Esophagus muscularis mucosa (tissue), 4 donors: ENCODE results near the gene SMAGP. TPM values are rescaled to one million over a fixed set of nuclear protein-coding genes. Genes with fewer than 3 reads are reported as not detected.
A peak's percentile ranks its signal among the peaks of the same experiment; 100 is the strongest.
"Not testable (repeated sequence)": the region's sequence is repeated elsewhere in the genome, so short reads cannot be mapped to it uniquely, and the experiment has no call there.

ENCODE experiments used
- DNase-seq: peaks from one replicate; pipeline ENCODE4 v3.0.0-alpha.2; 2017; ENCODE audit errors: extremely low spot score
- H3K27ac ChIP-seq, 4 donors: fragments of 200-600 bp; sonication (generic); replicated peaks in 1 of 4; 1 replicate in 3 of 4; 2 replicates in 1 of 4; pipeline ENCODE4 v1.5.1; 2016 to 2019; ENCODE audit warnings: mild to moderate bottlenecking in 1 of 4
- H3K27me3 ChIP-seq, 4 donors: fragments of 200-600 bp; sonication (generic); one replicate each; pipeline versions ENCODE4 v1.5.1 to v1.6.0; 2016 to 2019
- H3K36me3 ChIP-seq, 4 donors: fragments of 200-600 bp; sonication (generic); one replicate each; pipeline ENCODE4 v1.5.1; 2016 to 2019
- H3K4me1 ChIP-seq, 4 donors: fragments of 200-600 bp; sonication (generic); one replicate each; pipeline ENCODE4 v1.5.1; 2016 to 2019
- H3K4me3 ChIP-seq, 4 donors: fragments of 200-600 bp; sonication (generic); 1 replicate in 2 of 4; 2 replicates in 2 of 4; pipeline ENCODE4 v1.5.1; 2016 to 2019; ENCODE audit warnings: mild to moderate bottlenecking in 4 of 4, moderate library complexity in 1 of 4
- H3K9me3 ChIP-seq, 4 donors: fragments of 200-600 bp; sonication (generic); 1 replicate in 3 of 4; 2 replicates in 1 of 4; pipeline ENCODE4 v1.5.1; 2016 to 2019
- EP300 ChIP-seq: sonication (generic); formaldehyde crosslinking; IDR thresholded peaks from one replicate; pipeline ENCODE4 v1.6.1; 2017; ENCODE audit warnings: antibody characterized with exemption
- POLR2A ChIP-seq: fragments of 450-650 bp; IDR thresholded peaks from one replicate; pipeline ENCODE4 v1.6.1; 2017; ENCODE audit warnings: antibody characterized with exemption, moderate library complexity, mild to moderate bottlenecking, low read depth
- POLR2AphosphoS5 ChIP-seq, 2 donors: sonication (generic); formaldehyde crosslinking; IDR thresholded peaks; one replicate each; pipeline ENCODE4 v1.6.1; 2017; ENCODE audit warnings: antibody characterized with exemption in 2 of 2
- WGBS: methylation state at CpG from one replicate; pipeline ENCODE4 v1.1.5; 2018; 5-methylcytosine and 5-hydroxymethylcytosine counted together
- intact Hi-C: fragments of 100-400 bp; cut with DNase I; formaldehyde crosslinking; loops from one replicate; pipeline ENCODE4 v1.15.1; 2023
- total RNA-seq, 4 donors: library from RNA; depleted of rRNA; stranded (reverse); fragments of >200 nt; gene quantifications; one replicate each; pipeline versions ENCODE4 v1.1.0 to v1.2.1, GENCODE V29; 2016
- TF ChIP-seq, protein P1 (sequence below), 3 experiments: fragments of 200-600 bp in 2 of 3; fragments of 450-650 bp in 1 of 3; sonication (generic) in 2 of 3; IDR thresholded peaks; one replicate each; pipeline ENCODE4 v1.5.1; 2017 to 2019; ENCODE audit warnings: antibody characterized with exemption in 3 of 3, mild to moderate bottlenecking in 2 of 3, moderate library complexity in 1 of 3

SMAGP gene
- total RNA-seq, 4 donors from 2014 or later, result 1.2 to 5.2 (median 4.0) TPM

DNA sequence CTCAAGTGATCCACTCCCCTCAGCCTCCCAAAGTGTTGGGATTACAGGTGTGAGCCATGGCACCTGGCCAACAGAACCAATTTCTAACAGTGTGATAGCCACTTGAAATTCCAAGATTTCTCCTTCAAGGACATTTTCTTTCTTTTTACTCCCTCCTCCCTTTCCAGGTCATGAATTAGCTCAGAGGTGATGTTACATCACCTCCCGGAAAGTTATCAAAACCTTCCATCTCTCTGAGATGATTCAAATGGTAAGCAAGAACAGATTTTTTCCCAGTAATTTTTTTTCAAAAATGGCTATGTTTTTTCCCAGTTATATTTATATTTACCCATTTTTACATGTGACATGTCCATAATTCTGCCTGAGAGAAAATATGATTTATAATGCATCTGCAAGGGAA, 15.6 kb upstream of the SMAGP start:
- 98% methylated on average over 1 of the region's 1 CpG for WGBS
- Histone ChIP-seq H3K36me3 (no peaks in the 10 kb centered on the region), H3K9me3 (no peaks in the 10 kb centered on the region), H3K4me1 (no peaks in the 10 kb centered on the region), H3K27me3 (peaks cover 0 to 8% (median 0%) of the 10 kb centered on the region in 4 donors), H3K4me3 (no peak overlapping the region), H3K27ac (no peak overlapping the region)
- intact Hi-C loops, result no loop called here
- no peak for TF ChIP-seq POLR2AphosphoS5 (IDR thresholded peaks at IDR 0.05)
- TF ChIP-seq POLR2A, result no peak
- TF ChIP-seq EP300, result no peak
- TF ChIP-seq, protein P1, sequence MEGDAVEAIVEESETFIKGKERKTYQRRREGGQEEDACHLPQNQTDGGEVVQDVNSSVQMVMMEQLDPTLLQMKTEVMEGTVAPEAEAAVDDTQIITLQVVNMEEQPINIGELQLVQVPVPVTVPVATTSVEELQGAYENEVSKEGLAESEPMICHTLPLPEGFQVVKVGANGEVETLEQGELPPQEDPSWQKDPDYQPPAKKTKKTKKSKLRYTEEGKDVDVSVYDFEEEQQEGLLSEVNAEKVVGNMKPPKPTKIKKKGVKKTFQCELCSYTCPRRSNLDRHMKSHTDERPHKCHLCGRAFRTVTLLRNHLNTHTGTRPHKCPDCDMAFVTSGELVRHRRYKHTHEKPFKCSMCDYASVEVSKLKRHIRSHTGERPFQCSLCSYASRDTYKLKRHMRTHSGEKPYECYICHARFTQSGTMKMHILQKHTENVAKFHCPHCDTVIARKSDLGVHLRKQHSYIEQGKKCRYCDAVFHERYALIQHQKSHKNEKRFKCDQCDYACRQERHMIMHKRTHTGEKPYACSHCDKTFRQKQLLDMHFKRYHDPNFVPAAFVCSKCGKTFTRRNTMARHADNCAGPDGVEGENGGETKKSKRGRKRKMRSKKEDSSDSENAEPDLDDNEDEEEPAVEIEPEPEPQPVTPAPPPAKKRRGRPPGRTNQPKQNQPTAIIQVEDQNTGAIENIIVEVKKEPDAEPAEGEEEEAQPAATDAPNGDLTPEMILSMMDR (IDR thresholded peaks at IDR 0.05), result no peak
- no peak for DNase-seq

DNA sequence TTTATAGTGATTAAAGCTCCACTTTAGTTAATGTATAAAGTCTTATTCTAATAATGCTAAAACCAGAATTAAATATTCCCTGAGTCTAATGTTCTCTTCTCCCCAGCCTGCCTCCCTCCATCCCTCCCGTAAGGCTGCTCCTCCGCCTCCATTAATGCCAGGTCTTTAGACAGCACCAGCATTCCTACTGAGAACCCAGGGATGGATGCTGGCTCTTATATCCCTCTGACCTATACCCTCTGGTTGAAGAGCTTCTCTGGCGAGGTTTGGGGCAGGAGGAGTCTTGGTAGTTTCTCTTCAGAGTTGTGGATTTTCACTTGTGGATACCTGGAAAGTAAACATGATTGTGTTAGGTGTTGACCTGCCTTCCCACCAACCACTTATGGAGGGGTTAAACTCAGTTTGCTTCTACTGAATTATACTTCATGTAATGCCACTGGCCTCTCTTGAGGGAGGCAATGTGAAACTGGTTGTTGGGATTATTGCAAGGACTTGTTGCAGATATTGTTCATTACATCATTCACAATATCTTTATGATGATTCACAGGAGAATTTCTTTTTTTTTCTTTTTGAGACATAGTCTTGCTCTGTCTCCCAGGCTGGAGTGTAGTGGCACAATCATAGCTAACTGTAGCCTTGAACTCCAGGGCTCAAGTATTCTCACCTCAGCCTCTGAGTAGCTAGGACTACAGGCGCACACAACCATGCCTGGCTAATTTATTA, 11.1 kb upstream of the SMAGP start:
- WGBS, result 83% methylated on average over 4 of the region's 4 CpGs
- Histone ChIP-seq H3K27ac (no peak overlapping the region), H3K36me3 (no peaks in the 10 kb centered on the region), H3K4me3 (no peak overlapping the region), H3K9me3 (no peaks in the 10 kb centered on the region), H3K27me3 (peaks cover 0 to 8% (median 0%) of the 10 kb centered on the region in 4 donors), H3K4me1 (no peaks in the 10 kb centered on the region)
- TF ChIP-seq EP300, result no peak
- no peak for TF ChIP-seq POLR2A
- no peak for TF ChIP-seq POLR2AphosphoS5 (IDR thresholded peaks at IDR 0.05)
- TF ChIP-seq, protein P1 (IDR thresholded peaks at IDR 0.05), result no peak
- DNase-seq, result no peak
- intact Hi-C loops, result no loop called here

DNA sequence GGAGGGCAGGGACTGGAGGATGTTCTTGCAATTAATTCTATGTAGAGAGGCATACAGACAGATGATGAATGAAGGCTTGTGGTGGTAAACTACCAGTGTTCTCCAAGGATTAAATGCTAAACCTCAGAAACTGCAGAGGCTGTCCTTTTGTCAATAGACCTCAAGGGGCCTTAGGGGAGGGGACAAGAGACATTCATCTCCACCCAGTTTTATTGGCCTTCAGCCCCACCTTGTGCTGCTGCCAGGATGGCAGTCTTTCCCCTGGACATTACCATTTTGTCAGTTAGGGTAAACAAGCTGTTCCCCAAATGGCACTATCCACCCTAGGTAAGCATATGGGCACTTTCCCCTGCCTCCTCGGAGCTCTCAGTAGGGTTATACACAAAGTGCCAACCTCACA, 4.9 kb upstream of the SMAGP start:
- no peak for TF ChIP-seq POLR2A
- no peak for TF ChIP-seq POLR2AphosphoS5 (IDR thresholded peaks at IDR 0.05)
- TF ChIP-seq EP300, result no peak
- TF ChIP-seq, protein P1 (IDR thresholded peaks at IDR 0.05), result no peak
- H3K27ac ChIP-seq, result no peak overlapping the region
- H3K36me3 ChIP-seq, result no peaks in the 10 kb centered on the region
- intact Hi-C loops, result no loop called here
- peaks cover 0 to 36% (median 6%) of the 10 kb centered on the region in 4 donors for H3K27me3 ChIP-seq
- H3K4me3 ChIP-seq, result no peak overlapping the region
- WGBS, result no CpG with 5 or more reads among the region's 1 CpG
- H3K9me3 ChIP-seq, result no peaks in the 10 kb centered on the region
- H3K4me1 ChIP-seq, result peaks cover 0 to 17% (median 11%) of the 10 kb centered on the region in 4 donors
- DNase-seq, result no peak

DNA sequence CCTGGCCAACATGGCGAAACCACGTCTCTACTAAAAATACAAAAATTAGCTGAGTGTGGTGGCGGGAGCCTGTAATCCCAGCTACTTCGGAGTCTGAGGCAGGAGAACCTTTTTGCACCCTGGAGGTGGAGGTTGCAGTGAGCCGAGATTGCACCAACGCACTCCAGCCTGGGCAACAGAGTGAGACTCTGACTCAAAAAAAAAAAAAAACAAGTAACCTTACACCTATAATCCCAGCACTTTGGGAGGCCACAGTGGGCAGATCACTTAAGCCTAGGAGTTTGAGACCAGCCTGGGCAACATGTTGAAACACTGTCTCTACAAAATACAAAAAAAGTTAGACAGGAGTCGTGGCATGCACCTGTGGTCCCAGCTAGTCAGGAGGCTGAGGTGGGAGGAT, 2.6 kb upstream of the SMAGP start:
- intact Hi-C loops, DNase-seq, H3K4me3 ChIP-seq, H3K9me3 ChIP-seq, H3K27ac ChIP-seq, H3K36me3 ChIP-seq: not testable (repeated sequence)
- H3K27me3 ChIP-seq, result peaks cover 0 to 47% (median 6%) of the 10 kb centered on the region in 4 donors
- WGBS, result 95% methylated on average over 7 of the region's 7 CpGs
- peaks cover 0 to 23% (median 21%) of the 10 kb centered on the region in 4 donors for H3K4me1 ChIP-seq

DNA sequence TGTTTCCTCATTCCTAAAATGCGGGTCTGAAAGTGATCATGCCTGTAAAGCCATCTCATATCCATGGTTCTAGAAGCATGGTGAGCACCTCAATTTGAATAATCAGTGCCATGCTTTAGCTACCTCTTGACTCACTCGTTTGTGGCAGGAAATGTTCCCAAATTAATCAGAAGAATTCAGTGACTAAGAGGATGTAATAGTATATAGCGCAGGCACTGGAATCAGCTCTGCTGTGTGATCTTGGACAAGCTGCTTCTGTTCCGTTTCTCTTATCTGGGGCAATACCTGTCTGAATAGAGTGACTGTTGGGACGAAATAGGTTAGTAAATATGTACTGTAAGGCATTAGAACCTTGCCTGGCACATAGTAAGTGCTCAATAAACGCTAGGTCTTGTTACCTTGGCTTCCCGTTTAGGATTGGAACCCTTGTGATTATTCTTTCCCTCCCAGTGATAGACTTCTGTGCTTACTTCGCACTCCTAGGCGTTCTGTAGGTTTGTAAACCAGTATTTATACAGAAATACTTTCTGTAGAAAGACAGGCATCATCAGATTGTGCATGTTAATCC, 820 bp upstream of the SMAGP start:
- no peaks in the 10 kb centered on the region for H3K36me3 ChIP-seq
- TF ChIP-seq, protein P1 (IDR thresholded peaks at IDR 0.05), result no peak
- no peak for DNase-seq
- WGBS, result 57% methylated on average over 9 of the region's 9 CpGs
- H3K27me3 ChIP-seq, result peaks cover 0 to 47% (median 6%) of the 10 kb centered on the region in 4 donors
- H3K4me1 ChIP-seq, result peaks cover 0 to 23% (median 21%) of the 10 kb centered on the region in 4 donors
- H3K9me3 ChIP-seq, result no peaks in the 10 kb centered on the region
- intact Hi-C loops, result no loop called here
- H3K4me3 ChIP-seq, result peak overlapping the region; percentile 76 to 81 (median 77)
- peak overlapping the region in 3 of 4 donors; percentile 42 to 69 (median 63) for H3K27ac ChIP-seq
